ENCODE results near the gene ROR2. TPM values are rescaled to one million over a fixed set of nuclear protein-coding genes. Genes with fewer than 3 reads are reported as not detected.
A peak's percentile ranks its signal among the peaks of the same experiment; 100 is the strongest.

The ROR2 gene
- total RNA-seq (2014; rRNA removed; shearing (Covaris generic)), result 15.5 and 18.8 TPM in 2 replicates
- 6.0 and 8.1 TPM in 2 replicates for polyA plus RNA-seq (2016; fragmentation: Nextera tagmentation; extraction: Ambion mirVana)
- long read RNA-seq, partial matches to known transcripts, result 3 of 3 reads
- long read RNA-seq, other reads (novel, unspliced or antisense), result 0 of 3 reads

GRCh38 chr9:91949946-91950664 is at the start of gene ROR2:
ROR2 (minus strand) TSS chr9:91950228.
- H3K36me3 Mint-ChIP-seq (ENCODE audit: low read depth), result no peaks in the 10 kb centered on the region
- H3K27me3 Mint-ChIP-seq (ENCODE audit: insufficient read depth, low read depth, poor library complexity), result peaks cover 45% of the 10 kb centered on the region
- peaks cover 30% of the 10 kb centered on the region for H3K79me2 ChIP-seq (replicated peaks; ENCODE audit: insufficient read depth)
- H3K4me2 ChIP-seq, result peak within 1 kb of the TSS; percentile 97
- no peaks in the 10 kb centered on the region for H3F3A ChIP-seq (replicated peaks; ENCODE audit: low read depth)
- H3K27ac ChIP-seq (ENCODE audit: low read depth), result no peak within 1 kb of the TSS
- no peak for TF ChIP-seq ZNF114 (CRISPR knock-in tag; IDR thresholded peaks at IDR 0.05)
- peak; percentile 36; the same call in 1 of the 2 replicates for TF ChIP-seq POLR2AphosphoS5 (IDR thresholded peaks at IDR 0.05; ENCODE audit: low read depth)
- no peak for TF ChIP-seq ZNF331 (CRISPR knock-in tag; IDR thresholded peaks at IDR 0.05; ENCODE audit: low read depth)
- TF ChIP-seq EZH2phosphoT487 (IDR thresholded peaks at IDR 0.05; ENCODE audit: unreplicated experiment), result no peak
- TF ChIP-seq ETS1 (IDR thresholded peaks at IDR 0.05), result no peak
- TF ChIP-seq CTCF (conservative IDR thresholded peaks at IDR 0.05; ENCODE audit: low read depth in 2 of 2), result peak; percentile 26 to 72
- TF ChIP-seq STAT1 (IDR thresholded peaks at IDR 0.05; ENCODE audit: unreplicated experiment), result no peak
- TF ChIP-seq CREB1 (CRISPR knock-in tag; IDR thresholded peaks at IDR 0.05; ENCODE audit: low read depth), result no peak
- no peak for TF ChIP-seq EZH2 (IDR thresholded peaks at IDR 0.05; ENCODE audit: low read depth, unreplicated experiment)
- TF ChIP-seq REST (IDR thresholded peaks at IDR 0.05; ENCODE audit: unreplicated experiment), result no peak
- TF ChIP-seq ZNF462 (CRISPR knock-in tag; IDR thresholded peaks at IDR 0.05), result no peak
- TF ChIP-seq JUNB (IDR thresholded peaks at IDR 0.05; ENCODE audit: unreplicated experiment), result no peak
- no peak for TF ChIP-seq NANOG (IDR thresholded peaks at IDR 0.05; ENCODE audit: borderline replicate concordance)
- no peaks in the 10 kb centered on the region; the same call in 2 of the 3 replicates for H3K9me3 Mint-ChIP-seq
- H3K36me3 ChIP-seq (ENCODE audit: insufficient read depth), result no peaks in the 10 kb centered on the region
- peak within 1 kb of the TSS; percentile 90 for H2AFZ ChIP-seq
- H3K27ac Mint-ChIP-seq, result no peak within 1 kb of the TSS
- peaks cover 57% of the 10 kb centered on the region for H3K27me3 ChIP-seq (ENCODE audit: insufficient read depth)
- ATAC-seq, result peak; percentile 78
- H3K9me2 ChIP-seq (ENCODE audit: insufficient read depth), result no peaks in the 10 kb centered on the region
- H3K4me1 ChIP-seq (ENCODE audit: insufficient read depth), result peaks cover 34% of the 10 kb centered on the region
- peaks cover 30% of the 10 kb centered on the region for H3K4me1 Mint-ChIP-seq
- DNase-seq (ENCODE audit: low spot score), result peak; percentile 91
- H4K20me1 ChIP-seq (replicated peaks; ENCODE audit: insufficient read depth), result 0 out of 2 replicates have a peak, but pooled peaks cover 8% of the 10 kb centered on the region
- peak within 1 kb of the TSS; percentile 85 for H3K4me3 Mint-ChIP-seq
- peak within 1 kb of the TSS; percentile 94 for H3K4me3 ChIP-seq

All from GM23338 (cell line).